GM12891 (cell line): ENCODE measurements around the gene JMJD8.

Experiments used
- POLR2A ChIP-seq: IDR thresholded peaks from 2 replicates; pipeline ENCODE4 v1.6.1; 2011; ENCODE audit warnings: low read depth, low read length, control low read depth
- POLR2AphosphoS5 ChIP-seq: IDR thresholded peaks from 2 replicates; pipeline ENCODE4 v1.6.1; 2011; ENCODE audit warnings: low read depth, low read length, control low read depth
- SPI1 ChIP-seq: IDR thresholded peaks from 2 replicates; pipeline ENCODE4 v1.6.1; 2011; ENCODE audit warnings: low read depth, low read length, control low read depth

DNA sequence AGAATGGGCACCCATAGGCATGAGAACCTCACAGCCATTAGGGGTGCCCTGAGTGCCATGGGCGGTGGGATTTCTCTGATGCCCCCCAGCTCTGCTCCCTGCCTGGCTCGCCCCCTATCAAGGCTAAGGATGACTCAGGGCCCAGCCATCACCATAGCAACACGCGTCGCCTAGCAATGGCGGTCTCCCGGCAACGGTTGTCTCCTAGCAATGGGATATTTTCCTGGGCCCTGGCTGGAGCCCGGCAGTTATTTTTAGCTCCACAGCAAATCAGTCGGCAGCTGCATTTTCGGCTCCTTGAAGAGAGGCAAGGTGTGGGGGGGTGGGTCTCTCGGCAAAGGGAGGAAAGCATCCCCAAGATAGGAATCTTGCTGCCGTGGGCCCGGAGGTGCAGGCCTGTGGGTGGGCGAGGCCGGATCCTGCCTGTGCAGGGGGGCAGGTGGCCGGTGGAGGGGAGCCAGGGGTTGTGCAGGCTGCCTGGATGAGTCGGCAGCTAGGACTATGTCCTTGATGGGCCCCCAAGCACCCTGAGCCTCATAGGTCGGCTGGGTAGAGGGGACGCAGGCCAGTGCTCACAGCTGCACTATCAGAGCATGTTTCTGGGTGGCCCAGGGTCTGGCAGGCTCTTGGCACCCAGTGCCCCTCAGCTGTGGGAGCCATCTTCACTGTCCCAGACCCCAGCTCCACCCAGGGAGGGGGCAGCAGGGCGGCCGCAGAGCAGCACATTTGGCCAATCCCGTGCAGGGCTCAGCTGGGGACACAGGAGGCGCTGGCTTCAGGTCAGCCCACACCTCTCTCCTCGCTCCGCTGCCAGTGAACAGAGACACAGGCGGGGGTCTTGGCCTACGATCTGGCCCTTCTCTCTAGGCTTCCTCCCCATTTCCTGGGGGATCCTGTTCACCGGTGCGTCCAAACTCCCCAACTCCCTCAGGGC is 25.7 kb upstream of the JMJD8 start:
- TF ChIP-seq POLR2A, result no peak
- TF ChIP-seq POLR2AphosphoS5, result no peak
- TF ChIP-seq SPI1, result no peak
